GM08714 (cell line): ENCODE data around the gene ARL6IP6.
"Not testable (repeated sequence)": the region's sequence is repeated elsewhere in the genome, so short reads cannot be mapped to it uniquely, and the experiment has no call there.

Experiments used
- H3K4me3 ChIP-seq: fragments of 200-500 bp; sonication (Bioruptor generic); 2 replicates; pipeline ENCODE4 v1.5.1; 2014; ENCODE audit warnings: mild to moderate bottlenecking, low read length, inconsistent platforms
- ZNF274 ChIP-seq: IDR thresholded peaks from 2 replicates; pipeline ENCODE4 v1.6.1; 2012; ENCODE audit warnings: mild to moderate bottlenecking, low read depth, low read length

ARL6IP6 gene

GRCh38 chr2:152743002-152743401 lies 24.6 kb downstream of the ARL6IP6 start:
- TF ChIP-seq ZNF274: no peak
- no peak overlapping the region for H3K4me3 ChIP-seq

GRCh38 chr2:152747751-152748150 lies 29.3 kb downstream of the ARL6IP6 start:
- not testable (repeated sequence) for H3K4me3 ChIP-seq

GRCh38 chr2:152755029-152755428 lies 36.6 kb downstream of the ARL6IP6 start:
- TF ChIP-seq ZNF274: no peak
- no peak overlapping the region for H3K4me3 ChIP-seq

GRCh38 chr2:152759290-152760072 lies 41.1 kb downstream of the ARL6IP6 start:
- no peak for TF ChIP-seq ZNF274

GRCh38 chr2:152761214-152761613 lies 42.8 kb downstream of the ARL6IP6 start:
- no peak overlapping the region for H3K4me3 ChIP-seq
- TF ChIP-seq ZNF274: no peak

More at GRCh38 chr2:152759290-152760072, 41.1 kb downstream of the ARL6IP6 start:
- H3K4me3 ChIP-seq: no peak overlapping the region

GRCh38 chr2:152762202-152762601 lies 43.8 kb downstream of the ARL6IP6 start:
- H3K4me3 ChIP-seq: no peak overlapping the region
- TF ChIP-seq ZNF274: no peak

- H3K4me3 ChIP-seq: not testable (repeated sequence)
Observed at GRCh38 chr2:152763208-152763607, 44.8 kb downstream of the ARL6IP6 start.

- TF ChIP-seq ZNF274: no peak
- no peak overlapping the region for H3K4me3 ChIP-seq
Observed at GRCh38 chr2:152763651-152764050, 45.2 kb downstream of the ARL6IP6 start.

GRCh38 chr2:152766928-152767327 lies 48.5 kb downstream of the ARL6IP6 start:
- no peak for TF ChIP-seq ZNF274
- H3K4me3 ChIP-seq: no peak overlapping the region

- no peak overlapping the region for H3K4me3 ChIP-seq
- no peak for TF ChIP-seq ZNF274
Observed at GRCh38 chr2:152781175-152781574, 62.8 kb downstream of the ARL6IP6 start.

- no peak overlapping the region for H3K4me3 ChIP-seq
- no peak for TF ChIP-seq ZNF274
Observed at GRCh38 chr2:152782171-152782570, 63.8 kb downstream of the ARL6IP6 start.

- TF ChIP-seq ZNF274: no peak
- H3K4me3 ChIP-seq: no peak overlapping the region
Observed at GRCh38 chr2:152790883-152791282, 72.5 kb downstream of the ARL6IP6 start.

- H3K4me3 ChIP-seq: no peak overlapping the region
- TF ChIP-seq ZNF274: no peak
Observed at GRCh38 chr2:152791979-152792378, 73.6 kb downstream of the ARL6IP6 start.

GRCh38 chr2:152792974-152793373 lies 74.6 kb downstream of the ARL6IP6 start:
- no peak for TF ChIP-seq ZNF274

GRCh38 chr2:152796941-152797340 lies 78.5 kb downstream of the ARL6IP6 start:
- H3K4me3 ChIP-seq: no peak overlapping the region
- no peak for TF ChIP-seq ZNF274

More at GRCh38 chr2:152792974-152793373, 74.6 kb downstream of the ARL6IP6 start:
- H3K4me3 ChIP-seq: no peak overlapping the region

- no peak overlapping the region for H3K4me3 ChIP-seq
- no peak for TF ChIP-seq ZNF274
Observed at GRCh38 chr2:152804687-152805408, 86.4 kb downstream of the ARL6IP6 start.
